Muscle layer of colon (tissue), 2 donors: ENCODE measurements around the gene IL20RB.
"Not testable (repeated sequence)": the region's sequence is repeated elsewhere in the genome, so short reads cannot be mapped to it uniquely, and the experiment has no call there.

Source experiments
- H3K27ac ChIP-seq: one replicate; pipeline ENCODE4 v1.7.0; 2013; ENCODE audit warnings: low read depth, mild to moderate bottlenecking, low read length, moderate library complexity
- H3K27me3 ChIP-seq, 2 donors: one replicate each; pipeline ENCODE4 v1.7.0; 2013; ENCODE audit warnings: low read length in 2 of 2, mild to moderate bottlenecking in 2 of 2; ENCODE audit not compliant: insufficient read depth in 2 of 2, control insufficient read depth in 1 of 2
- H3K36me3 ChIP-seq: one replicate; pipeline ENCODE4 v1.7.0; 2013; ENCODE audit warnings: mild to moderate bottlenecking, low read length; ENCODE audit not compliant: insufficient read depth
- H3K4me1 ChIP-seq: one replicate; pipeline ENCODE4 v1.7.0; 2013; ENCODE audit warnings: mild to moderate bottlenecking, low read length; ENCODE audit not compliant: insufficient read depth
- H3K4me3 ChIP-seq, 2 donors: one replicate each; pipeline ENCODE4 v1.7.0; 2013; ENCODE audit warnings: low read length in 2 of 2, low read depth in 1 of 2, mild to moderate bottlenecking in 1 of 2, moderate library complexity in 1 of 2
- H3K9ac ChIP-seq: one replicate; pipeline ENCODE4 v1.7.0; 2013; ENCODE audit warnings: low read length
- H3K9me3 ChIP-seq: one replicate; pipeline ENCODE4 v1.7.0; 2013; ENCODE audit warnings: mild to moderate bottlenecking, low read length
- donor health status: abdominal sarcoma.
- donor health status: Adenocarcinoma of cecum.

IL20RB gene

DNA sequence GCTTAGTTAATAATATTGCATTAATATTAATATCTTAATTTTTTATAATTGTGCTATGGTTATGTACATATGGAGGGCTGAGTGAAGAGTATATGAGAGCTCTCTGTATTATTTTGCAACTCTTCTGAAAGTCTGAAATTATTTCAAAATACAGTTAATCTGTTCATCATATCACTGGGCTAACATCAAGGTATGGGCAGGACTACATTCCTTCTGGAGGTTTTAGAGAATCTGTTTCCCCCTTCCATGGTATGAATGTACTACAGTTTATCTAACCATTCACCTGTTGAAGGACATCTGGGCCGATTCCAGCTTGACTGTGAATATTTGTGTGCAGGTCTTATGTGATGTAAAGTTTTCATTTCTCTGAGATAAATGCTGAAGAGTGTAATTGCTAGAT lies 5.1 kb downstream of the IL20RB start:
- H3K27ac ChIP-seq: no peak overlapping the region

DNA sequence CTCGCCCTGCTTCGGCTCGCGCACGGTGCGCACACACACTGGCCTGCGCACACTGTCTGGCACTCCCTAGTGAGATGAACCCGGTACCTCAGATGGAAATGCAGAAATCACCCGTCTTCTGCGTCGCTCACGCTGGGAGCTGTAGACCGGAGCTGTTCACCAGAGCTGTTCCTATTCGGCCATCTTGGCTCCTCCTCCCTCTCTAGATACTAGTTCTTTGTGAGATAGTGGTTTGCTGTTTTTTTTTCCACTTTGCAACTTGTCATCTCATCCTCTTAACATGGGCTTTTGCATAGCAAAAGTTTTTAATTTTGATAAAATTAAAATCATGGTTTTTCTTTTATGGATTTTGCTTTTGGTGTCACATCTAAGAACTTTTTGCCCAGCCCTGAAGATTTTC lies 11.8 kb downstream of the IL20RB start:
- H3K27ac ChIP-seq, H3K4me1 ChIP-seq, H3K27me3 ChIP-seq, H3K9ac ChIP-seq, H3K4me3 ChIP-seq, H3K36me3 ChIP-seq, H3K9me3 ChIP-seq: not testable (repeated sequence)

More for the DNA sequence above, 5.1 kb downstream of the IL20RB start:
- Histone ChIP-seq H3K36me3 (no peaks in the 10 kb centered on the region), H3K27me3 (no peaks in the 10 kb centered on the region), H3K9ac (no peak overlapping the region), H3K4me3 (no peak overlapping the region), H3K4me1 (no peaks in the 10 kb centered on the region), H3K9me3 (no peaks in the 10 kb centered on the region)

DNA sequence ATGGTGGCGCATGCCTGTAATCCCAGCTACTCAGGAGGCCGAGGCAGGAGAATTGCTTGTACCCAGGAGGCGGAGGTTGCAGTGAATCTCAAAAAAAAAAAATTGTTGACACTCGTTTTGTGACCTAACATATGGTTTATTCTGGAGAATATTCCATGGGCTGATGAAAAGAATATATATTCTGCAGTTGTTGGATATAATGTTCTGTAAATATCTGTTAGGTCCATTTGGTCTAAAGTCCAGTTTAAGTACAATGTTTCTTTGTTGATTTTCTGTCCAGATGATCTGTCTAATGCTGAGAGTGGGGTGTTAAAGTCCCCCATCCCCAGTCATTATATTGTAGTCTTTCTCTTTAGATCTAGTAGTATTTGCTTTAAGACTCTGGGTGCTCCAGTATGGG lies 15.6 kb downstream of the IL20RB start:
- no peak overlapping the region for H3K27ac ChIP-seq
- H3K36me3 ChIP-seq: no peaks in the 10 kb centered on the region
- no peaks in the 10 kb centered on the region for H3K9me3 ChIP-seq
- no peak overlapping the region for H3K9ac ChIP-seq
- no peaks in the 10 kb centered on the region for H3K27me3 ChIP-seq
- H3K4me1 ChIP-seq: no peaks in the 10 kb centered on the region
- H3K4me3 ChIP-seq: no peak overlapping the region

DNA sequence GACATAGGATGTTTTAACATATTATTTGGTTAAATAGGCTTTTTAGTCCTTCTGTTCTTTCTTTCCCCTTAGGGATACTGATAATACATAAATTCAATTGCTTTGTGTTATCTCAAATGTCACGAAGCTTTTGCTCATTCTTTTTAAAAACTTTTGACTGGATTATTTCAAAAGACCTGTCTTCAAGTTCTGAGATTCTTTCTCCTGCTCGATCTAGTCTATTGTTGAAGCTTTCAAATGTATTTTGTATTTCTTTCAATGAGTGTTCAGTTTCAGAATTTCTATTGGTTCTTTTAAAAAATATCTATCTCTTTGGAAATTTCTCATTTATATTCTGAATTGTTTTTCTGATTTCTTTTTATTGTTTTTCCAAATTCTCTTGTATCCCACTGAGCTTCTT lies 16.9 kb downstream of the IL20RB start:
- H3K4me3 ChIP-seq: no peak overlapping the region
- H3K27me3 ChIP-seq: no peaks in the 10 kb centered on the region
- no peaks in the 10 kb centered on the region for H3K36me3 ChIP-seq
- H3K27ac ChIP-seq: no peak overlapping the region
- no peaks in the 10 kb centered on the region for H3K4me1 ChIP-seq
- H3K9me3 ChIP-seq: no peaks in the 10 kb centered on the region
- H3K9ac ChIP-seq: no peak overlapping the region

DNA sequence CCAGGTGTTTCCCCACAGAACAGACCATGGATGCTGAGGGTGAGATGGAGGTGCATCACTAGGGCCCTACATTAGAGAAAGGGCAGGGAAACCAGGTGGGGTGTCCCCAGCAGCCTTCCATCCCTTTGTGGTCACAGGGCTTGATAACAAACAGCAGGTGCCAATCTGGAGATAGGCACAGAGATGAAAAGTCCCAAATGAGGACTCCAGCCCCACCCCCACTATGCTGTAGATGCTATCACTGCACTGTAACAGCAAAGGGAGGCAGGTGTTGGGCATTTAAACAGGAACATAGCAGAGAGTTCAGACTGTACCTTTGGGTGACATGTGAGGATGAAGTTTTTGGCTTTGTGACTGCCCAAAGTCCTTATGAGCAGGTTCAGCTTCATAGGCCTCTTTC lies 21.4 kb downstream of the IL20RB start:
- Histone ChIP-seq H3K9me3 (no peaks in the 10 kb centered on the region), H3K27ac (no peak overlapping the region), H3K9ac (no peak overlapping the region), H3K4me3 (no peak overlapping the region), H3K27me3 (no peaks in the 10 kb centered on the region), H3K4me1 (no peaks in the 10 kb centered on the region), H3K36me3 (no peaks in the 10 kb centered on the region)

DNA sequence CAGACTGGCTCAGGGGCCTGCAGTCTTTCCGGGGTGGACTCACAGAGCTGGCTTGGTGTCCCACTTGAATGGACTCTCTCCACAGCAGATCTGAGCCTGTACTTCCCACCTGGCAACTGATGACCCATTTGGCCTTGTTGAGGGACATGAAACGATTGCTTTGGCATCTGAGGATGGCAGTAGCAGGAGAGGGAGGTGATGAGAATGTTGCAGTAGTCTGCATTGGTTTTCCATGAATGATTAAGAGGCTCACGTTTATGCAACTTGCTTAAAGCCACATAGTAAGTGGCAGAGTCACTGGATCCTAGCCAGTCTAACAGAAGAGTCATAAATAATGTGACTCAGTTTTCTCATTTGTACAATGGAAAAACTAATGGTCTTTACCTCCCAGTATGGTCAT lies 21.9 kb downstream of the IL20RB start:
- no peaks in the 10 kb centered on the region for H3K4me1 ChIP-seq
- no peak overlapping the region for H3K4me3 ChIP-seq
- H3K27ac ChIP-seq: no peak overlapping the region
- H3K9ac ChIP-seq: no peak overlapping the region
- H3K27me3 ChIP-seq: no peaks in the 10 kb centered on the region
- no peaks in the 10 kb centered on the region for H3K9me3 ChIP-seq
- no peaks in the 10 kb centered on the region for H3K36me3 ChIP-seq

DNA sequence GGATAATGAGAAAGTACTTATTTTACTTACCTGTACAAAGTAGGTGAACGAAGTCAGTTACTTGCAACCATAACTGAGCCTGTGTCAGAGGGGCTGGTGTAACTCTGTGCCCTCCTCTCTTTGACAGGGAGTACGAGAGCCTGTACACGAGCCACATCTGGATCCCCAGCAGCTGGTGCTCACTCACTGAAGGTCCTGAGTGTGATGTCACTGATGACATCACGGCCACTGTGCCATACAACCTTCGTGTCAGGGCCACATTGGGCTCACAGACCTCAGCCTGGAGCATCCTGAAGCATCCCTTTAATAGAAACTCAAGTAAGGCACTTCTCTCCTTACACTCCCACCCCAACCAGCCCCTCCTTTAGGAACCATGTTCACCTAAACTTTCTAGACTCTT lies 24.2 kb downstream of the IL20RB start:
- Histone ChIP-seq H3K27me3 (no peaks in the 10 kb centered on the region), H3K4me1 (no peaks in the 10 kb centered on the region), H3K36me3 (no peaks in the 10 kb centered on the region), H3K9ac (no peak overlapping the region), H3K27ac (no peak overlapping the region), H3K4me3 (no peak overlapping the region), H3K9me3 (no peaks in the 10 kb centered on the region)

DNA sequence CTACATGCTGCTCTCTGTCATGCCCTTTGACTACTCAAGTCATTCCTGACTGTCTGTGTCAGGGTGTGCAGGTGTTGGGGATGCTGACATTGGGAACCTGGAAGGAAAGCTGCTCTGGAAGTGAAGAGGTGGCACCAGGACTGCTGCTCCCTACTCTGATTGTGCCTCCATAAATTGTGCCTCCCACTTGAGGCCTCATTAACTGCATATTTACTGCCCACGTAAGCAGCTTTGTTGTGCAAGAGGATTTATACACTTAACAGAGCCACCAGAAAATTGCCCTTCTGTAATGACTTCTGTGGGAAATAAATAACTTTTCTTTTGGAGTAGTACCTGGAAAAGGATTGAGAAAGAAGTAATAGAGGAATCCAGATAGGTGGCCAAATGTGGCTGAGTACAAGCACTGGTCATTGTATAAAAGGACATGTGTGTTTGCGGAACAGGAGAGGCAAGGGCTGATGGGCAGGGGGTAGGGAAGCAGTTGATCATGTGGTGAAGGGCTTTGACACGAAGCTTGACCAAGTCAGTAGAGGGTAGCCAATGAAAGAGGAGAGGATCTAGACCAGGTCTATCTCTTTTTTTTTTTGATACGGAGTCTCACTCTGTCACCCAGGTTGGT lies 24.8 kb downstream of the IL20RB start:
- H3K9me3 ChIP-seq: no peaks in the 10 kb centered on the region
- no peak overlapping the region for H3K4me3 ChIP-seq
- H3K27ac ChIP-seq: no peak overlapping the region
- H3K9ac ChIP-seq: no peak overlapping the region
- no peaks in the 10 kb centered on the region for H3K4me1 ChIP-seq
- H3K36me3 ChIP-seq: no peaks in the 10 kb centered on the region
- no peaks in the 10 kb centered on the region for H3K27me3 ChIP-seq

DNA sequence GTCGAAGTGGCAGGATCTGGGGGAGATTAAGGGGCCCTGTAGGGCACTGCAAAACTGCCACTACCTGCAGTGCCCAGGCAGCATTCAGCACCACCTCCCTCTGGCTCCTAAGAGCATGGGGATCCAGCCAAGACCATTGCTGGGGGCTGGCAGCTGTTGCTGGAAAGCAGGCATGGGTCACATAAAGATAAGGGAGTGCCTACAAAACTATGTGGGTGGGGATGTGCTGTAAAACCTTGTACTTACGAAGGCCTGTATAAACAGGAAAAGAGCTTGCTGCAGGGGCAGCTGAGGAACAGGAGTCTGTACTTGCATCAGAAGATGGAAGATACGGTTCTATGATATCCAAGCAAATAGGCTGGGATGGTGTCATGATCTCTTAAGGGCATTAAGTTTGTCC lies 27.1 kb downstream of the IL20RB start:
- Histone ChIP-seq H3K9me3 (no peaks in the 10 kb centered on the region), H3K9ac (no peak overlapping the region), H3K4me3 (no peak overlapping the region), H3K36me3 (no peaks in the 10 kb centered on the region), H3K27me3 (no peaks in the 10 kb centered on the region), H3K4me1 (no peaks in the 10 kb centered on the region), H3K27ac (no peak overlapping the region)

DNA sequence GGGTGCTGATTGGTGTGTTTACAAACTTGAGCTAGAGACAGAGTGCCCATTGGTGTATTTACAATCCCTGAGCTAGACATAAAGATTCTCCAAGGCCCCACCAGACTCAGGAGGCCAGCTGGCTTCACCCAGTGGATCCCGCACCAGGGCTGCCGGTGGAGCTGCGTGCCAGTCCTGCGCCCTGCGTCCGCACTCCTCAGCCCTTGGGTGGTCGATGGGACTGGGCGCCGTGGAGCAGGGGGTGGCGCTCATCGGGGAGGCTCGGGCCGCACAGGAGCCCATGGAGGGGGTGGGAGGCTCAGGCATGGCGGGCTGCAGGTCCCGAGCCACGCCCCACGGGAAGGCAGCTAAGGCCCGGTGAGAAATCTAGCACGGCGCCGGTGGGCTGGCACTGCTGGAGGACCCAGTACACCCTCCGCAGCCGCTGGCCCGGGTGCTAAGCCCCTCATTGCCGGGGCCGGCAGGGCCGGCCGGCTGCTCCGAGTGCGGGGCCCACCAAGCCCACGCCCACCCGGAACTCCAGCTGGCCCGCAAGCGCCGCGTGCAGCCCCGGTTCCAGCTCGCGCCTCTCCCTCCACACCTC lies 29.7 kb downstream of the IL20RB start:
- H3K9ac ChIP-seq, H3K4me1 ChIP-seq, H3K9me3 ChIP-seq, H3K27ac ChIP-seq, H3K36me3 ChIP-seq, H3K4me3 ChIP-seq, H3K27me3 ChIP-seq: not testable (repeated sequence)

DNA sequence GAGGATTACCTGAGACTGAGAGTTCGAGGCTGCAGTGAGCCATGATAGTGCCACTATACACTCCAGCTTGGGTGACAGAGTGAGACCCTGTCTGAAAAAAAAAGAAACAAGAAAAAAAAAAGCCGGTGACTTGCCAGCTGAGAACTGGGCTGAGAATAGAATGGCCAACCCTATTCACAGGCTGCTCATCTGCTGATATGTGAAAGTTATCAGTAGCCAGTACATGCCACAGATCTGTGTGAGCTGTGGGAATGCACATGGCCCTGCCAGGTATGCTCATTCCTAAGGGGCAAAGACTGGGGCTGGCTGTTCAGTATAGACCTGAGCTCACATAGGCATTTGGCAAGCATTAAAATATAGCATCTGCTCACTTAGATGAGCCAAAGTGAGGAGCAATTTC lies 30.9 kb downstream of the IL20RB start:
- Histone ChIP-seq H3K27me3 (no peaks in the 10 kb centered on the region), H3K36me3 (no peaks in the 10 kb centered on the region), H3K9ac (no peak overlapping the region), H3K27ac (no peak overlapping the region), H3K9me3 (no peaks in the 10 kb centered on the region), H3K4me3 (no peak overlapping the region), H3K4me1 (no peaks in the 10 kb centered on the region)

DNA sequence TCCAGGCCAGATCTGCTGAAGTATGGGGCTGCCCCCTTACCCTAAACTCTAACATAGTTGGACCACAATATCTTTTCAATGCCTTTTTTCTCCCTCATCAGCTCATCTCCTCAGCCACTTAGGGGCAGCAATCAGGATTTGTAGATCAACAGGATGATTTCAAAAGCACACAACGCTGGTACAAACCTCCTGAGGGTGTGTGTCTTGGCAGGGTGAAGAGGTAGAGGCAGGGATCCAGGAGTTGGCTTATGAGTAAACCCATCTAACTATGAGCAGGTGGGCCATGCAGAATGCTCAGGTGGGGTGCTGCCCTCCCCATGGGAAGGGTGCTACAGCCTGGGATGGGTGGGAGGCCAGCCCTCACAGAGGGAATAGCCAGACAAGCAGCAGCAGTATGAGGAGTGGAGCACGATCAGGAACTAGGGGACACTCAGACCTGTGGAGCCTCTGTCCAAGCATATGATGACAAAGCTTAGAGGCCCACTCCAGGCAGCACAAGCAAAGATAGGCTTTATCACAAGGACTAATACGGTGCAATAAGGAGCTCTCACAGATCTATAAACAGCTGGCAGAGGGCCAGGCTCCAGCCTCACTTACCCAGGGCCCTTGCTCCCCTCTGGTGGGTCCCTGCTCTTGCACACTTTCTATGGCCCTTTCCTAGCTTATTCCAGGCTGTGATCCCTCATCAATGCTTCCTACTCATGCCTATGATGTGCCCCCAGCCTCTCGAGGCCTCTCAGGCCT lies 32.2 kb downstream of the IL20RB start:
- Histone ChIP-seq H3K9me3 (no peaks in the 10 kb centered on the region), H3K36me3 (no peaks in the 10 kb centered on the region), H3K27ac (no peak overlapping the region), H3K4me1 (peaks cover 9% of the 10 kb centered on the region), H3K9ac (no peak overlapping the region), H3K4me3 (no peak overlapping the region), H3K27me3 (no peaks in the 10 kb centered on the region)
